GDM1 (cell line): ENCODE results near the gene PTH2.
"Not testable (repeated sequence)": the region's sequence is repeated elsewhere in the genome, so short reads cannot be mapped to it uniquely, and the experiment has no call there.

ENCODE experiments used
- DNase-seq: peaks from one replicate; lab custom pipeline; 2025; lab: John Stamatoyannopoulos, UW

PTH2 gene, protein sequence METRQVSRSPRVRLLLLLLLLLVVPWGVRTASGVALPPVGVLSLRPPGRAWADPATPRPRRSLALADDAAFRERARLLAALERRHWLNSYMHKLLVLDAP

DNA sequence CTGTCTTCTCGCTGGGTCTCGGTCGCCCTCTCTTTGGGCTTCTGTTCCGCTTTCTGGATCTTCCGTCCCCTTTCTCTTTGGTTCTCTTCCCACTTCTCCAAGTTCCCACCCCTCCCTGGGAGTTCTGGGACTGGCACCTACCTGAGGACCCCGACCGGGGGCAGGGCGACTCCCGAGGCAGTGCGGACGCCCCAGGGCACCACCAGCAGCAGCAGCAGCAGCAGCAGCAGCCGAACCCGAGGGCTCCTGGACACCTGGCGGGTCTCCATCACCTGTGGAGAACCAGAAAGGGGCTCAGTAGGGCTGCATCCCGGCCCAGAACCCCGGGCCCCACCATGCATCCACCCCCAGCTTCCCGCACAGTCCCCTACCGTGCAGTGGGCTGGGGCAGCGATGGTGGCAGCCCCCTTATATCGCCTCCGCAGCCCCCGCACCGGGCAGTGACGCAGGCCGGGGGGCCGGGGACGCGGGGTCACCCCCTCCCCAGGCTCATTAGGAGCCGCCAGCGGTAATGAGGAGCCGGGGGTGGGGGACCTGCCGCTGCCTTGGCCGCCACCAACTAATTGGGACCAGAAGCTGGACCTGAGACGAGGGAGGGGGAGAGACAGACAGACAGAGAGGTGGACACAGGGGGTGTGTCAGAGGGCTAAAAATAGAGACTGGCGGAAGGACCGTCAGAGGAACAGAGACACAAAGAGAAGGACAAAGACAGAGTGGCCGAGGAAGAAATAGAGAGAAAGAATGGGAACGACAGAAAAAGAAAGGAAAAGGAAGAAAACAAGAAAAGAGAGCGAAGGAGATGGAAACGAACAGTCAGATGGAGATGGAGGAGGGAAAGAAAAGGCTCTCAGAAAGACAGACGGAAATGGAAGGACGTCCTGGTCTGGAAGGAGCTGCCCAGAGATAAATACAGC is at the start of gene PTH2:
PTH2 (minus strand) TSS at position 371 of the 914 bp plus-strand sequence; CDS start at position 269, 102 bp downstream.
- DNase-seq: no peak

DNA sequence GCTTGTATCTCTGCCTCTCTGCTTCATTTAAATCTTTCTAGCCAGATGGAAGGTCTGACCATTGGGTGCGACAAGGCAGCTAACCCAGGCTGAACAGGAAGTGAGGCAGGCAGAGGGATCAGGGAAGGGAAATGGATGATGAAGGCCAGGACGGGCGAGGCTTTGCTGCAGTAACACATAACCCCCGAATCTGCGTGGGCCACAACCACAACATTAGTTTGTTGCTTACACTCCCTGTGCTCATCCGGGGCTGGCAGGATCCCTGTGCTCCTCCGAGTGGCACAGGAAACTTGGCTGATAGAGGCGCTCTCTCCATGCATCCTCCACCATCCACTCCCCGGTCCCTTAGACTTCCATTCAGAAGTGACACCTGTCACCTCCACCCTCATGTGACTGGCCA is 49.7 kb upstream of the PTH2 start:
- DNase-seq: no peak

DNA sequence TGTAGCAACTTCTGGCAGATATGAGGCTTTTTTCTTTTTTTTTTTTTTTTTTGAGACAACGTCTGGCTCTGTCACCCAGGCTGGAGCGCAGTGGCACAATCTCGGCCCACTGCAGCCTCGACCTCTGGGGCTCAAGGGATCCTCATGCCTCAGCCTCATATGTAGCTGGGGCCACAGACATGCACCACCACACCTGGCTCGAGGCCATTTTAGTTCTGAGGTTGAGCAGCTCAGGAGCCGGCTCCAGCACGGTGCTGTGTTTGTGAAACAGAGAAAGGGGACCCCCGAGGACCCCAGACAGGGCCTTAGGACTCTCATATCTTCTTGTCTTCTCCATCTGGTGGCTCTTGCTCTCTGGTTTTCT is 47.4 kb upstream of the PTH2 start:
- no peak for DNase-seq

DNA sequence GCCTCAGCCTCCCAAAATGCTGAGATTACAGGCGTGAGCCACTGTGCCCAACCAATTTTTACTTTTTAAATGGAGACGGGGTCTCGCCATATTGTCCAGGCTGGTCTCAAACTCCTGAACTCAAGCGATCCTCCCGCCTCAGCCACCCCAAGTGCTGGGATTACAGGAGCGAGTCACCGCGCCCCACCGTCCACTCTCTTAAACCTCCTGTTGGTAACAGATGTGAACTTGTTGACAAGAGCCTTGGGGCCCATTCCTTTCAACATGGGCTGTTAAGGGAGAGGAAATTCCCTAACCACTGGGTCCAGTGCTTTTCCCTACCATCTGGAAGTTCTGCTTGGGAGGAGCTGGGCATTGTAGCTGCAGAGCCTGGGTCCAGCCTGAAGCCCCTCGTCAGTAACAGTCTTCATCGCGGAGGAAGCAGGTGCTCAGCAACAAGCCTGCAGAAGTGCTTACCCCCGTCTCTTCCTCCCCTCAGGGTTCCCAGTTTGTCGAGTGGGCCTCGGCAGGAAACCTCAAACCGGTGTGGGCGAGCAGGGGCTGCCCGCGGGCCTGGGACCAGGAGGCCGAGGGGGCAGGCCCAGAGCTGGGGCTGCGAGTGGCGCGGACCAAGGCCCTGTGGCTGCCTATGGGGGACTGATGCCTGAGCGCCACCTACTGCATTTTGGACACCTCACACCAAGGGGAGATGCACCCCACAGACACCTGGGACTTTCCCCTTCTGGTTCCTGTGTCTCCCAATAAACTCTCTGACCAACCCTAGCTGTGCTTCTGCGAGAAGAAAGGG is 46.8 kb upstream of the PTH2 start:
- DNase-seq: peak; percentile 96

DNA sequence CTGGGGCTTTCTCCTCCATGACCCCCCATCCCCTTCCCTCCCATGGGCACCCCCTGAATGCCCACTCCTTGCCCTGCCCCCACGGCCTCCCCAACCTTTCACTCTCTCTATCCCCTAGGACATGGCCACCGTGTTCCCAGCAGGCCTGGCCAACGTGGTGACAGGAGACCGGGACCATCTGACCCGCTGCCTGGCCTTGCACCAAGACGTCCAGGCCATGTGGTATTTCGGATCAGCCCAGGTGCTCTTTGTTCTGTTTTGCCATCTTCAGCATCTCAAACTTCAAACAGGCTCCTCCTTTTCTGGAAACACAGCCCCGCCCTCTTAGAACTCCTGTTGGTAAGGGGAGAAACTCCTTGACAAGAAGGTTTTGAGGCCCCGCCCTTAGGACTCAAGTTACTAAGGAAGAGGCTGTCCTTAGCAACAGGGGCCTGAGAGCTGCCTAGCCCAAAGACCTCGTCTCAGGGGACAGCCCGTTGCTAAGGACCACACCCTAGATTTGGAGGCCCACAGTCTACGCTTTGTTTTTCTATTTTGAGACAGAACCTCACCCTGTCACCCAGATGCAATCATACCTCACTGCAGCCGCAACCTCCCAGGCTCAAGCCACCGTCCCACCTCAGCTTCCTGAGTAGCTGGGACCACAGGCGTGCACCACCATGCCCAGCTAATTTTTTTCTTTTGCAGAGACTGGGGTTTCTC is 45.7 kb upstream of the PTH2 start:
- peak; percentile 79 for DNase-seq

DNA sequence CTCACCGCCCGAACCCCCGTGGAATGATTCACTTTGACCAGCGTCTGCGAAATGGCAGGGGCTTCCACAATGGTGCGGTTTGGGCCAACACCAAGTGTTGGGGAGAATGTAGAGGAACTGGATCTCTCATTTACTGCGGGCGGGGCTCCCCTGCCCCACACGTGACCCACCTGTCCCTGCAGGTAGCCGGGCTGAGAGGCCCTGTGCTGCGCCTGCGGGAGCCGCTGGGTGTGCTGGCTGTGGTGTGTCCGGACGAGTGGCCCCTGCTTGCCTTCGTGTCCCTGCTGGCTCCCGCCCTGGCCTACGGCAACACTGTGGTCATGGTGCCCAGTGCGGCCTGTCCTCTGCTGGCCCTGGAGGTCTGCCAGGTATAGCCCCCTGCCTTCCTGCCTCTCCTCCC is 45.0 kb upstream of the PTH2 start:
- no peak for DNase-seq

DNA sequence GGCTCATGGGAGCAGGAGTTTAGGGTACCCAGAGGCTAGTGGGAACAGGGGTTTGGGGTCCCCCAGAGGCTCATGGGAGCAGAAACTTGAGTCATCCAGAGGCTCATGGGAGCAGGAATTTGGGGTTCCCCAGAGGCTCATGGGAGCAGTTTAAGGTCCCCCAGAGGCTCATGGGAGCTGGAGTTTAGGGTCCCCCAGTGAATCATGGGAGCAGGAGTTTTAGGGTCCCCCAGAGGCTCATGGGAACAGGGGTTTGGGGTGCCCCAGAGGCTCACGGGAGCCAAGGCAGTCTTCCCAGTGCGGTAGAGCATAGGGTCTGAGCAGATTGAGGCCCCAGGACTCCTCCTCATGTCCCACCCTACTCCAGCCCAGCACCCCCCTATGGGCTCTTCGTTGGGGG is 42.1 kb upstream of the PTH2 start:
- DNase-seq: no peak

DNA sequence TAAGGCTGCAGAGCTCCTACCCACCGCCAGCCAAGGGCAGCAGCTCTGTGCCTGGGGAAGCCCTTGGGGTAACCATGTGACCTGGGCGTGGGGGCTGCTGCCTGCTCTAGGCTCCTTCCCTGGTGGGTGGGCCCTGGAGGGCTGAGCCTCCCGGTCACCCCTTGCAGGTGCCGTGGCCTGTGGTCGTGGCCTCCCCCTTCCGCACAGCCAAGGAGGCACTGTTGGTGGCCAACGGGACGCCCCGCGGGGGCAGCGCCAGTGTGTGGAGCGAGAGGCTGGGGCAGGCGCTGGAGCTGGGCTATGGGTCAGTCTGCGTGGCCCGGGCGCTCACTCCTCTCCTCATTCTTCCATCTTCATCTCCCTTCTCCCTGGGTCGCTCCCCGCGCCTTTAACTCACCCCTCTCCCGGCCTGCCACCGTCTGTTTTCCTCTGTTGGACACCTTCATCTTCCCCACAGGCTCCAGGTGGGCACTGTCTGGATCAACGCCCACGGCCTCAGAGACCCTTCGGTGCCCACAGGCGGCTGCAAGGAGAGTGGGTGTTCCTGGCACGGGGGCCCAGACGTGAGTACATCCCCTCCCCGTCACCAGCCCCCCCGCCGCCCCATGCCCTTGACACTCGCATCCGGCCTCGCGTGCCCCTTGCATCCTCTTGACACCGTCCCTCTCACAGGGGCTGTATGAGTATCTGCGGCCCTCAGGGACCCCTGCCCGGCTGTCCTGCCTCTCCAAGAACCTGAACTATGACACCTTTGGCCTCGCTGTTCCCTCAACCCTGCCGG is 40.9 kb upstream of the PTH2 start:
- no peak for DNase-seq

DNA sequence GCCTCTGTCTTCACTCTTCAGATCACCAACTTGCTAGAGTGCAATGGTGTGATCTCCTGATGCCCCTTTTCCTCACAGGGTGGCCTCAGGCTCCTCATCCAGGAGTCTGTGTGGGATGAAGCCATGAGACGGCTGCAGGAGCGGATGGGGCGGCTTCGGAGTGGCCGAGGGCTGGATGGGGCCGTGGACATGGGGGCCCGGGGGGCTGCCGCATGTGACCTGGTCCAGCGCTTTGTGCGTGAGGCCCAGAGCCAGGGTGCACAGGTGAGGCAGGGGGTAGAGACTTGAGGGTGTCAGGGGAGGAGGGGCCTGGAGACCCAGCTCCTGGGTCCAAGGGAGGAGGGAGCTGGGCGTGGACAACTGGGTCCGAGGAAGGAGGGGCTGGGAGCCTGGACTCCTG is 39.3 kb upstream of the PTH2 start:
- no peak for DNase-seq

DNA sequence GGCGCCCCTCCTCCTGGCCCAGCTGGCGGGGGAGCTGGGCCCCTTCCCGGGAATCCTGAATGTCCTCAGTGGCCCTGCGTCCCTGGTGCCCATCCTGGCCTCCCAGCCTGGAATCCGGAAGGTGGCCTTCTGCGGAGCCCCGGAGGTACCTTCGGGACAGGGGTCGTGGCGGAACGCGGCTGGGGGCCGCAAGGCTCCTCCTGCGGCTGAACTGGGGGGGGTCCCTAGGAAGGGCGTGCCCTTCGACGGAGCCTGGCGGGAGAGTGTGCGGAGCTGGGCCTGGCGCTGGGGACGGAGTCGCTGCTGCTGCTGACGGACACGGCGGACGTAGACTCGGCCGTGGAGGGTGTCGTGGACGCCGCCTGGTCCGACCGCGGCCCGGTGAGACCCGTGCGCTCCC is 38.4 kb upstream of the PTH2 start:
- DNase-seq: no peak

DNA sequence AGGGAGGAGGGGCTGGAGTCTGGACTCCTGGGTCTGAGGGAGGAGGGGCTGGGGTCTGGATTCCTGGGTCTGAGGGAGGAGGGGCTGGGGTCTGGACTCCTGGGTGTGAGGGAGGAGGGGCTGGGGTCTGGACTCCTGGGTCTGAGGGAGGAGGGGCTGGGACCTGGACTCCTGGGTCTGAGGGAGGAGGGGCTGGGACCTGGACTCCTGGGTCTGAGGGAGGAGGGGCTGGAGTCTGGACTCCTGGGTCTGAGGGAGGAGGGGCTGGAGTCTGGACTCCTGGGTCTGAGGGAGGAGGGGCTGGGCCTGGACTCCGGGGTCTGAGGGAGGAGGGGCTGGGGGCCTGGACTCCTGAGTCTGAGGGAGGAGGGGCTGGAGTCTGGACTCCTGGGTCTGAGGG is 37.9 kb upstream of the PTH2 start:
- DNase-seq: not testable (repeated sequence)

DNA sequence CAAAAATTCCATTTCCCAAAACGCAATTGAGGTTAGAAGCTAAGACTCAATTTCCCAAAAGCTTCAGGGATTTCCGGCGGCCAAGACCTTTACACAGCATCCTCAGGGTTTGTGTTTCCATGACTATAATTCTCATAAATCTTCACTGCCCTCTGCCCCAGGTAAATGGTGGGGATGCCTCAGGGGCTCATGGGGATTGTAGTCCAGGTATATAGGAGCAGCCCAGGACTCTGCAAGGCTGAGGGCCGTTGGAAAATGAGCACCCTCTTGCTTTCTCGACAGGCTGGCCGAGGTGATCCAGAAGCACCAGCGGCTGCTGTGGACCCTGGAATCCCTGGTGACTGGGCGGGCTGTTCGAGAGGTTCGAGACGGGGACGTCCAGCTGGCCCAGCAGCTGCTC is 36.1 kb upstream of the PTH2 start:
- no peak for DNase-seq

DNA sequence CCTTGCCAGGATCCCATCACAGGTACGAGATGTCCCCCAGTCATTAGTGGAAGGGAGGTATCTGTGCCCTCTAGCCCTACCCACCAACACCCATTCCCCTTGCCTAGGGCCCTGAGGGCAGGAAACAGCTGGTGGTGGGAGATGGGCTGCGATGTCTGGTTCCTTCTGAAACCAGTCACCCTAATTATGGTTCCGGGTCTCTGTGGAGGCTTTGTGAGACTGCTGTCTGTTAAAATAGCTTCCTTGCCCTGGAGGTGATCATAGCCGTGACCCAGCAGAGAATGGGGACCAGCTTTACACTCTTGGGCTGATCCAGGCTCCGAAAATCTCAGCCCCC is 35.3 kb upstream of the PTH2 start:
- DNase-seq: no peak

DNA sequence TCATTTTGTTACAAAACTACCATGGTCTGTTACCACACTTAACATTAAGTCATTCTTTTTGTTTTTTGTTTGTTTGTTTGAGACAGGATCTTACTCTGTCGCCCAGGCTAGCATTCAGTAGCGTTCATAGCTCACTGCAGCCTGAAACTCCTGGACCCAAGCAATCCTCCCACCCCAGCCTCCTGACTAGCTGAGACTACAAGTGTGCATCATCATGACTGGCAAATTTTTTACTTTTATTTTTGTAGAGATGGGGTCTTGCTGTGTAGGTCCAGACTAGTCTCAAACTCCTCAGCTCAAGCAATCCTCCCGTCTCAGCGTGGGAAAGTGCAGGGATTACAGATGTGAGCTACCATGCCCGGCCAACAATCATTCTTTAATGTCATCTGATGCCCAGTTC is 33.1 kb upstream of the PTH2 start:
- no peak for DNase-seq

DNA sequence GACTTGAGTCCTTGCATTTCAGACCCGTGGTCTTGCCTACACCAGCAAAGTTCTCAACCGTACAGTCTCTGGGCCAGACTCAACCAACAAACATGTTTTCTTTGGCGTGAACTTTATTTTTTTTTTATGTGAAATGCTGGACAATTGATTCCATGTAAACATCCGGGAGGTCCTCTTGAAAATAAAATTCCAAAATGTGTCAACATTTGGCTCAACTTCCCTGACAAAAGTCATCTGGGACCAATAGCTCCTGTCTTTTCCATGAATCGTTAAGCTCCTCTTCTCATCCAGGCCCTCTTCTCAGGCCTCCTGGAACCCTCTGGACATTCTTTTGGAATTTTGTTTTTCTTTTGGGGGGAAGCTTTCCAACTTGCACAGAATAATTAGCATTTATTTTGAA is 32.5 kb upstream of the PTH2 start:
- DNase-seq: no peak

DNA sequence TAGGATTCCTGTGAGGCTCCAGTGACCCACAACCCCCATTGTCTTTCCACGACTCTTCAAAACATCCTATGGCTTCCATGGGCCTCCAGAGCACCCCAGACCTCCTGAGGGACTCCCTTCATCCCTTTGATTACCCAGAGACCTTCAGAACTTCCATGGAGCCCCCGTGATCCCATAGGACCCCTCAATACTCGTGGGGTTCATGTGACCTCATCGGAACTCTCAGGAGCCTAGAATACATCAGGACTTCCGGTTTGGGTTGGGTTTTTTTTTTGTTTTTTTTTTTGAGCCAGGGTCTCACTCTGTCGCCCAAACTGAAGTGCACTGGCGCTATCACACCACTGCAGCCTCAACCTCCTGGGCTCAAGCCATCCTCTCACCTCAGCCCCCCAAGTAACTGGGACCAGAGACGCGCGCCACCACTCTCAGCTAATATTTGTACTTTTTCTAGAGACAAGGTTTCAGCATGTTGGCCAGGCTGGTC is 30.6 kb upstream of the PTH2 start:
- no peak for DNase-seq

DNA sequence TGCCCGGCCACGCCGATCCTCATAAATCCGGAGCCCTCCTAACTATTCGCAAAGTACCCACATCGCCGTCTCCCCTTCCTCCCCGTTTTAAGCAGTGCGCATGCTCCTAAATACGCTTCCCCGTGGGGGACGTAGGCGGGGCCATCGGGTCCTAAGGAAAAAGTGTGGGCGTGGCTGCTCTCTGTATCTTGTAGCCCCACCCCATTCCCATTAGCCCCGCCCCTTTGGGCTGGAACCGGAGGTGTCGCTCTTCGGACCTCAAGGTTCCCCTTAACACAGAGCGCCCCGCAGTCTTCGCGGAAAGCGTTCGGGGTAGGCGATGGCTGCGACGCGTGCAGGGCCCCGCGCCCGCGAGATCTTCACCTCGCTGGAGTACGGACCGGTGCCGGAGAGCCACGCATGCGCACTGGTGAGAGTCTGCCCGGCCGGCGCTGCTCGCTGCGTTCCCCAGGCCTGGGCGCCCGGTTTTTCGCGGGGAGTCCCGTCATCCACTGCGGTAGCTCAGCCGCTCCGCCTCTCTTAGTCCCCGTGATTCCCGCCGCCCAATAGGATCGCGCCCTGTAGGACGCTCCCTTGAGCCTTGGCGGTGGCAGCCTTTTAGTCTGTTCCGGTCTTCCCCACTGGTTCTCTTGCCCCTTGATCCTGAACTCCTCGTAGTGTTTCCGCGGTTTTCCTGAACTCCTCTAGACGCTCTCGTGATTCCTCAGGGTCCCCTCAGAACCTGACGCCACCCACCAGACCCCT is 29.9 kb upstream of the PTH2 start, which contains the start of gene ALDH16A1:
ALDH16A1 (plus strand) TSS at position 213 of the 744 bp plus-strand sequence; CDS start at position 320, 107 bp downstream.
- peak; percentile 95 for DNase-seq

DNA sequence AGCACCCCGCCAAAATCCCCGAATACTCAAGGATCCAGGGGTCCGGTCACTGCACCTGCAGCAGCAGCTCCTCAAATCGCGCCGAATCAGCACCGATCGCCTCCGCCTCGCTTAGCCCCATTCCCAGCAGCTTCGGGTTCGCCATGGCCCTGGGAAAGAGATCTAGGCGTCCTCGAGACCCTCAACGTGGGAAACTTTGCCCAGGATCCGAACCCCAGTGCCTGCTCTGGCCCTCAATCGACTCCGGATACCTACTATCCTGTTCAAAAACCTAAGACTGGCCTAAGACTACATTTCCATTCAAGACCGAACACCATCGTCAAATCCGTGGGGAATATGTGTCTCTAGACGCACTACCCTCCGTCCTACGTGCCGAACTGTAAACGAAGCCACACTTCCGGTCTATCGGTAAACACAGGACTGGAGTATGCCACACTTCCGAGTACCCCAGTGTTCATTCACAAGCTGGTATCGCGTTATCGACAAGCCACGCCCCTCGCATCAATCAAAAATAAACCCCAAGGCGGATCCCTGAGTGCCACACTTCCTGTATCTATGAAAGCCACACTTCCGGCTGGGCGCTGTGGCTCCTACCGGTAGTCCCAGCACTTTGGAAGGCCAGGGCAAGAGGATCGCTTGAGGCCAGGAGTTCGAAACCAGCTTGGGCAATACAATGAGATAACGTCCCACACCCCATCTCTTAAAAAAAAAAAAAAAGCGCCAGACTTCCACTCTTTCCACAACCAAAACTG is 28.4 kb upstream of the PTH2 start, which contains the start of gene PIH1D1:
PIH1D1 (minus strand) TSS at position 385 of the 752 bp plus-strand sequence; CDS start at position 145, 240 bp downstream.
- peak; percentile 98 for DNase-seq

DNA sequence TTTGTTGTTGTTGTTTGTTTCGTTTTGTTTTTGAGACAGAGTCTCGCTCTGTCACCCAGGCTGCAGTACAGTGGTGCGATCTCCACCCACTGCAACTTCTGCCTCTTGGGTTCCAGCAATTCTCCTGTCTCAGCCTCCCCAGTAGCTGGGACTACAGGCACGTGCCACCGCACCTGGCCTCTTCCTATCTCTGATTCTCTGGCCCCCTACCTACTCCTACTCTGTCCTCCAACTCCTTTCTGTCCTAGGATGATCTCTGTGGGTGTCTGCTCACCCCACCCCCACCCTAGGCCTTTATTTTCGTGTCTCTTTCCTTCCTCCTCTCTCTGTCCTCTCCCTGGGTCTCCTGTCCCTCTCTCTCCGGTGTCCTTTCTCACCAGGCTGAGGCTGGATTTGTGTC is 27.2 kb upstream of the PTH2 start:
- no peak for DNase-seq

DNA sequence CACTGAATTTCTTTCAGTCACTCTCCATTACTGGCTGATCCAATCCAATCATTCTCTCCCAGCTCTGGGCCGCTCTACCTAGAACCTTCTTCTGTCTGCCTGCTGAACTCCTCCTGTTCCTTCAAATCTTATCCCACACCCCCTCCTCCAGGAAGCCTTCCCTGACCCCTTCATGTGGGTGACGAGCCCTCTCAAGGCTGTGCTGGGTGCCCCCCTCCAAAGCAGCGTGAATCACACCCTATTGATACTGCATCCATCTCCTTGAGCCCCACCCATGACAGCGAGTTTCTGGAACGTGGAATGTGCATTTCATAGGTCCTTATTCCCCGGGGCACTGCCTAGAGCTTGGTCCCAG is 25.2 kb upstream of the PTH2 start:
- DNase-seq: no peak
